HG03354 (cell line): ENCODE data around the gene AHDC1.
A peak's percentile ranks its signal among the peaks of the same experiment; 100 is the strongest.
"Not testable (repeated sequence)": the region's sequence is repeated elsewhere in the genome, so short reads cannot be mapped to it uniquely, and the experiment has no call there.

Experiments used
- ATAC-seq: cut with Tn5 transposase; IDR thresholded peaks from one replicate; pipeline ENCODE4 v1.9.1; 2021; ENCODE audit warnings: mild to moderate bottlenecking; ENCODE audit not compliant: unreplicated experiment, poor library complexity, severe bottlenecking

The AHDC1 gene

DNA sequence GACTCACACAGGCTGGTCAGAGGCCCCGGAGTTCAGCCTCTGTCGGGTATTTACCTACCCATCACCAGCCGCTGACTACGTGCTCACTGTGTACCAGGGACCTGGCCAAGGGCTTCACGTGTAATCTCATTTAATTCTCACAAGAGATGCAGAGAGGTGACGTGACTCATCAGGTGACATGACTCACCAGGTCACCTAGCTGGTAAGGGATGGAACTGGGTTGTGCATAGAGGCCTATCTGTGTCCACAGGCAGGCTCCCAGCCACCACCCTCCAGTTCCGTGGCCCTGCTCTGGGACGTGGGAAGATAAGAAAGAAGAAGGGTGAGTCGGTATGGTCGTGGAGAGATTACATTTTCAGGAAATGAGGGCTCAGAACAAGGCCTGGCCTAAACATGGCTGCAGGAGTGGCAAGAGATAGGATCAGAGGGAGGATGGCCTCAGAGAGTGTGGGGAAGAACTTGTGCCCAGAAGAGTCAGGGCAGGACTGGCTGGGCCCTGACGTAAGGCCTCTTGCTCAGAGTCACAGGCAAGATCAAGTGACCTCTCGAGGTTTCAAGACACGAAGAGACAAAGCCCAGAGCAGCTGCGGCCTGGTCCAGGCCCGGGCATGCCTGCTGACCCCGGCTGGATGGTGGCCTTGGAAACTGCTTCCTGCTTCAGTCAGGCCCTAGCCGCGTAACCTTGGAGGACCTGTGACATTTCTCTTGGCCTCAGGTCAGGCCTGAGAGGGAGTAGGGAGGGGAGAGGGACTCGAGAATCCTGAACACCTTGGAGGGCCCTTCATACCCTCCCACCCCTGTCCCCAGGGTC, 61.3 kb downstream of the AHDC1 start:
- ATAC-seq: no peak

DNA sequence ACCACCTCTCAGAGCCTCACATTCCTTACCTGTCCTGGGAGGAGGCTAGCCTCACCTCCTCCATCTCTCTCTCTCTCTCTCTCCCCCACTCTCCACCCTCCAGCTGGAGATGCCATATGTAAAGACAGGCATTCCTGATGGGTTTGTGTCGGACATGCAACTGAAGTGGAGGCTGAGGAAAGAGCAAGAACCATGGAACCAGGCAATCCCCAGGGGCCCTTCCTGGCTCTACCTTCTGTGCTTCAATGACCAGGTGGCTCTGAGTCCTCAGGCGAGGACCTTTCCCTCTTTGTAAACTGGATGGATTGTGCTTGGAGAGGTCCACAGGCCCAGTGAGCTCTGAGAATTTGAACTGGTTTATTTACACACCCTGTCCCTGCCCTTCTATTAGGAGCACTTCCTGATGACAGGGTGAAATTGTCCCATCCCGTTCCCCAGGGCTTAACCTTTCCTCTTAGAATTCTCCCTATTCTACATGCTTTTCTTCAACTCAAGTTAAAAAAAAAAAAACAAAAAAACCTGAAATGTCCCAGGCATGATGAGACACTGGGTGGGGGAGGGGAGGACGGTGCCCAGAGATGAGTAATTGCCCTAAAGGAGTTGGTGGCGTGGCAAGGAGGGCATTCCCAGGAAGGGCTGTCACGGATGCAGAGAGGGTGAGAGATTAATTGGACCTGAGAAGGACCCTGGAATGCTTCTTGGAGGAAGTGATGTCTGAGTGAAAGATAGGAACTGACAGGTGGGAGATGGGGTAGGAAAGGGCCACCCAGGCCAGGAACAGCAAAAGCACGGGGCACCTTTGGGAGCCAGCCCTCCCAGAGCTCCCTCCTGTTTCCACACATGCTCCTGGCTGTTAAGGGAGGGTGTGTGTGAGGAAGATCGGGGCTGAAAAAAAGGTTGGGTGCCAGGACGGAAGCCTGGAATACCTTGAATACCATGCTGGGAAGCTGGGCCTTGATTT, 63.8 kb downstream of the AHDC1 start:
- no peak for ATAC-seq

DNA sequence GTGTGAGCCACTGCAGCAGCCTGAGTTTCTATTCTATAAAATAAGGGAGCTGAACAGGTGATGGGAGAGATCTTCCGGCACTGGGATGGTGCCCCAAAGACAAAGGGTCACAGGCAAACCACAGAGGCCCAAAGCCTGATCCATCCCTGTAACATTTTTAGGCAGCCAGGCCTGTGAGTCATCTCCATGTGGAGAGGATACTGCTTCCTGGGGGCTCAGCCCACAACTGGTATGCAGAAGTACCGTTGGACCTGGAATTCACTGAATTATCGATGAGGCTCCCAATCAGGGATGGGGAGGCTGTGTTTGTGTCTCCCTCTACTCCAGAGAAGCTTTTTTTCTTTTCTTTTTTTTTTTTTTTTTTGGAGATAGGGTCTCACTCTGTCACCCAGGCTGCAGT, 65.2 kb downstream of the AHDC1 start:
- no peak for ATAC-seq

DNA sequence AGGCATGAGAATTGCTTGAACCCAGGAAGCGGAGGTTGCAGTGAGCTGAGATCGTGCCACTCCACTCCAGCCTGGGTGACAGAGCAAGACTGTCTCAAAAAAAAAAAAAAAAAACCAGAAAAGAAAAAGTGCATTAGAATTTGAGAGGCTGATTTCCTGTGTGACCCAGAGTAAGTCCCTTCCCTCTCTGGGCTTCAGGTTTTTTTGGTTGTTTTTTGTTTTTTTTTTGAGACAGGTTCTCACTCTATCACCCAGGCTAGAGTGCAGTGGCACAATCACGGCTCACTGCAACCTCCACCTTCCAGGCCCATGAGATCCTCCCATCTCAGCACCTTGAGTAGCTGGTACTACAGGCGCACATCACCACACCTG, 65.7 kb downstream of the AHDC1 start:
- not testable (repeated sequence) for ATAC-seq

DNA sequence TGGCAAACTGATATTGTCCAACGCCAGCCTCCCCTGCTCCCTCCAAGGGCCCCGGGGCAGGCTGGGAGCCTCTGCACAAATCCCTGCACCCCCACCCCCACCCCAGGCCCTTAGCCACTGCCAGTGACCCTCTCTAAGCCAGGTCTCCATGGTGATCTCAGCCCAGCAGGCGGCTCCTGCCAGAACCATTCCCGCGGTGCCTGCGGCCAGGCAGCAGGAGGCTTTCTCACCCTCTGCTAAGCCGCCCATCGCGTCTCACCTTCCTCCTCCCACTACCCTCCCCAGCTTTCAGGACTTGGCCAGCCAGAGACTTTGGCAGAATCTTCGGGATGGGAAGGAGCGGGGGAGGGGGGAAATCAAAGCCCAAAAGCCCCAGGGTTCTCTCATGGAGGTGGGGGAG, 67.2 kb downstream of the AHDC1 start:
- no peak for ATAC-seq

DNA sequence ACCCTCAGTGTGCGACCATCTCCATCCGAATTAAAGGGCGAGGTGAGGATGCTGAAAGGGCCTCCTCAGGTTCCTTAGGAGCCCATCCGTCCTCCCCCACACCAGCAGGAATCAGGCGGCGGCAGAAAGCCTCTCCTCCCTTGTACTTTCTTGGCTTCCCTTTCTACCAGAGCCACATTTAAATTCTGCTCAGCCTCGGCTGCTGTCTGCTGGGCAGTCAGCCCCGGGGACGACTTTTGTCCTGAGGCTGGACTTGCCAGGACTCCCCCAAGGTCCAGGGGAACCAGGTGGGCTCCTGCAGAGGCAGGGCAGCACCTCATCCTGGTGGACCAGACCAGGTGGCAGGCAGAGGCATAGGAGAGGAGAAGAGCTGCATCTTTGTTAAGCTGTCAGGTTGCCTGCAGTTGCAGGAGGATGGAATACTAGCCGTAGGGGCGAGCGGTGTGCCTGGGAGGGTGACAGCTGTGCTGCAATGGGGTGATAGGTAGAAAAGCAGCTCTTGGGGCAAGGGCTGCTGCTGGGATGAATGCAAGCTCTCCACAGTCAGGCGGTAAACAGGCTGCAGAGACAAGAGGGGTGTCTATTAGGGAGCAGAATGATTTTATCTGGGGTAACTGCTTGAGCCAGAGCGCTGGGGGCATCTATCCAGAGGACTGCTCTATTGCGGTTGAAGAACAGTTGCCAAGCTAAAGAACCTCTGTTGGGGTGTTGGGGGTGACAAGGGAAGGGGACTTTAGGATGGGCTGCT, 67.8 kb downstream of the AHDC1 start:
- no peak for ATAC-seq

DNA sequence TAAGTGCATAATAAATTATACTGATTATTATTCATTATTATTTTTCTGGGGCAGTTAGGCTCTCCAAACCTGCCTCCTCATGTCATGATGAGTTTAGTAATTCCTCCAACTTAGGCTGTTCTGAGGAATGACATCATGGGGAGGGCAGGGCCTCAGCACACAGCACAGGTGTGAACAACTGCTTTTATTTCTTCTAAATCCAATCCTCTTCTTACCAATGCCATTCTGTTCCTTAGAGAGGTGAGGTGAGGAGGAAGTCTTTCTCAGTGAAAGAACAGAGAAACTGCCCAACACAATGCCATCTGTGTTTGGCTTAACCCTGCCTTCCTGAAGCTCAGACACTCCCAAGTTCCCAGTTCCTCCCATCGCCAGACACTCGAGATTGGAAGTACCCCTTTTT, 68.6 kb downstream of the AHDC1 start:
- ATAC-seq: no peak

DNA sequence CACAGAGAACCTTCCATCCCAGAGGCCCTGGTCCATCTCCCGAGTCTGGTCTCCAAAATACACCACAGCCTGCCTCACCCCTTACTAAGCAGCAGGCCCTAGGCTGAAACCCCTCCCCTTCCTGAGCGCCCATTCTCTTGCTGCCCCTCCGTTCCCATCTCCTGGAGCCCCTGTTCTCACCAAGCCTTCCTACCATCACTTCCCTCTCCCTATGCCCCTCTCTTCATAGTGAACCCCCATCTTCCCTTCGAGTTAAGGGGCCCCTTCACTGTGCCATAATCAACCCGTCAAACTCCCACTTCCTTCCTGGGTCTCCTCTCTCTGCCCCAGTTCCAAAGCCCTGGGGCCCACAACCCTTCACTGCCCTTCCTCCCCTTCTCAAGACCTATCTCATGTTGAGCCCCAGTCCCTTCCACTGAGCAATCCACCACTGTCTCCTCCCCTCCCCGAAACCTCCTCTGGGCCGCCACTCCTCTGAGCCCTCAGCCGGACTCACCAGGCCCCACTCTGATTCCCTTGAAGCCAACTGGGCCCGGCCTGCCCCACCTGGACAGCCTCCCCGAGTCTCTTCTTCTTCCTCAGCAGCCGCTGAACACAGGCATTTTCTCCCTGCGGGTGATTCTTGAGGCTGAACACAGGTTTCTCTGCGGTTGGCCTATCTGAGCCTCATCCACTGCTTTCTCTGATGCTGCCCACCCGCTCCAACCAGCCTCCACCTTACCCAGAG, 71.8 kb downstream of the AHDC1 start:
- ATAC-seq: no peak

DNA sequence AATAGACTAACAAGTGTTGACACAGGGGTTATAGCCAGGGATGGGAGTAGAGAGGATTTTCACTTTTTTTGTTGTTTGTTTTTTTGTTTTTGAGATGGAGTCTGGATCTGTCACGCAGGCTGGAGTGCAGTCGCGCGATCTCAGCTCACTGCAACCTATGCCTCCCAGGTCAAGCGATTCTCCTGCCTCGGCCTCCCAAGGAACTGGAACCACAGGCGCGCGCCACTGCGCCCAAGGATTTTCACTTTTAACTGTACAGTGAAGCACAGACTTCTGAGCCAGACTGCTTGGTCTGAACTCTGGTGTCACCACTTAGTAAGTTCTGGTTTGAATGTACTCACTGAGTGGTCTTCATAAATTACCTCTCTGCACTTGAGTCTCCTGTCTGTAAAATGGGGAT, 73.8 kb downstream of the AHDC1 start:
- ATAC-seq: no peak

DNA sequence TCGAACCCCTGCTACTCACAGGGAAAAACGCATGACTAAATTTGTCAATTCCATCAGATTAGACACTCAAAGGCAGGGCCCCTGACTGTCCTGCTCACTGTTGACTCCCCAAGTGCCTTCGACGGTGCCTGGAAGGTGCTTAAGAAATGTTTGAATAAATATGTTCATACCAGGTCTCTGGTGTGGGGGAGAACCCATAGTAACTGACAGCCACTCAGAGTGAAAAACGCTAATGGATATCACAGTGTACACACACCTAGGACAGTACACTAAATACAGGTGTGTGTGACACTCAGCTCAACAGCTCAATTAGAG, 74.3 kb downstream of the AHDC1 start:
- no peak for ATAC-seq

DNA sequence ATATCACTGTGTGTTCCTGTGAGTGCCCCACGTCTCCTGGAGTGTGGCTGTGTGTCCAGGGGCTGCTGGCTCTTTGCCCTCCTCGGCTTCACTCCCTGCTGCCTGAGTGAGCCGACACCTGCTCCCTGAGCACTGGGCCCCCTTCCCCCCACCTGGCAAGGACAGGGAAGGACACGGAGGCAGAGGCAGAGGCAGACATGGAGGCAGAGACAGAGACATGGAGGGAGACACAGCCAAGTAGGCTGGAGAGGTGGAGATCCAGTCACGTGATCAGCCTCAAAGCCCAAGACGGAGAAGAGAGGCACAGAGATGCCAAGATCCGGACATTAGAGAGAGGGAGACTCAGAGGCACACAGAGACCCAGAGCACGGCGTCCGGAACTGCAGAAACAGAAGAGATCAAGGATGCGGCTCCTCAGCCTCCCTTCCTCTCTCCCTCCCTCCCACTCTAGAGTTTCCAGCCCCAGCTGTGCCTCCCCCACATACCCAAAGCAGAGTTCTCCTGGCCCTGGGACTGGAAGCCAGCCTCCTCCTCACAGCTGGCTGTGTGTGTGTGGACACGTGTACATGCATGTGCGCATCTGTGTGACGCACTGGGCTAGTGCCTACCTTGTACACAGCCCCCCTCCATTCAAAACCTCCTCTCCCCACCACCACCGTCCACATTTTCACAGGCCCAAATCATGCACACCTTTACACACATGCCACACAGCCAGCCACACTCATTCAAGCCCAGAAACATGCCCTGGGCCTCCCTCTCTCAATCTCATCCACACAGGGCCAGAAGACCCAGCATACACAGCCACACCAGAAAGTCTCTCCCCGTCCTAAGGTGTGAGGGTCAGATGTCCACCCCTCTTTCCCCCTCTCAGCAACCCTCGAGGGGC, 74.9 kb downstream of the AHDC1 start:
- ATAC-seq: no peak

DNA sequence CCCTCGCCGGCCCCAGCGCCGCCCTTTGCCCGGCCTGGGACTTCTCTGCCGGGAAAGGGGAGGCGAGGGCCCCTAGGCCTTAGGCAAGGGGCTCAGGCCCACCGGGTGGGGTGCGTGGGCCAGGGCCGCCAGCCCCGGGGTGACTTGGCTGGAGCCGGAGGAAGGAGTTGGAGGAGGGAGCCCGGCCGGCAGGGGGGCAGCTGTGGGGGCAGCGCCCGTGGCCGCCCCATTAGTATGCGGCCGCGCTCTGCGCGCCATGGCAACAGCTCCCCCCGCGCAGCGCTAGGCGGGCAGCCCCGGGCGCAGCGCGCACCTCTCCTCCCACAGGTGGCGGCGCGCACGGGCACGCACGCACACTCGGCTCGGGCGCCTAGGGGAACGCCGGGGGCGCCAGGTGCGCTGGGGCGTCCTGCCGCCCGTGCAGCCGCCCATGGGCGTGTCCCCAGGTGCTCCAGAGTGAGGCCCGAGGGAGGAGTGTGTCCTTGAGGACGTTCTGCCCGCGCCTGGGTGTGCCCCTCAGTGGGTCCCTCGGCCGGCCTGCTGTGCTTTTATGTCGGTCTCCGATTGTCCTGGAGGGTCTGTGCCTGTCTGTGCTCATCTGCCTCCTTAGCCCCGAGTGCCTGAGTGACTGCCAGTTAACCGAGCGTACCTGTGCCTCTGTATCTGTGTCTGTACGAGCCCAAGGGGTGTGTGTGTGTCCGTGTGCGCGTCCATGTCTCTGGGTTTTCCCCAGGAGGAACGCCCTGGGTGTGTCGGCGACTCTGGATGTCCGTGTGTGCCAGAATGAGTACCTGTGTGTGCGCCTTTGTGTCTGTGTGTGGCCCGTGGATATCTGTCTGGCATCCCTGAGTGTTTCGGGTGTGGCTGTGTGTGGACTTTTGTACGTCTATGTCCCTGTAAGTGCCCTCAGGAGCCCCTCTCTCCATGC, 75.8 kb downstream of the AHDC1 start:
- peak; percentile 47 for ATAC-seq

DNA sequence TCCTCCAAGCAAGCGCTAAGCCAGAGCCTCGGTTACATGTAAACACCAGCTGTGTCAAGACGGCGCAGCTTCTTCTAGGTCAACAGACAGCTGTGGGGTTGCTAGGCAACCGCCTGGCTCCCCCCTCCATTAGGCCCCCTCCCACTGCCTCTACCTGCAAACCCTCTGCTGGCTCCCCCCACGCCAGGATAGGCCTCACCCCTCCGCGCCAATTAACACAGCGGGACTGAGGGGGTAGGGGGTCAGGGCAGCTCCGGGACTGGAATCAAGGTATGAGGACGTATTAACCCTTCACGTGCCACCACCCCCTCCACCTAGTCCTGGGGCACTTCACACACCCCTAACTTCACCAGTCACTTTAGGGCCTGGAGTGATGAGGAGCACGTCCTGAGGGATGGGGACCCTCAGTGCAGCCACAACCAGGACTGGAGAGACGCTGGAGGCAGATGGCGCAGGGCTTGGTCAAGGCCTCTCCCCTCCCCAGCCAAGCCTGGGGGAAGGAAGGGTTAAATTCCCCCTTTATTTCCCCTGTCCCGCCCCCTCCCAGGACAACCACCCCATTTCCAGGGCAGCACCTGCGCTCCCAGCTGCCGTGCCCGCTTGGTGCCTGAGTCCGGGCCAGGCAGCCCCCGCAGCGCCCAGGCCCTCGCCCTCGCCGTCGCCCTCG, 76.6 kb downstream of the AHDC1 start:
- peak; percentile 44 for ATAC-seq

DNA sequence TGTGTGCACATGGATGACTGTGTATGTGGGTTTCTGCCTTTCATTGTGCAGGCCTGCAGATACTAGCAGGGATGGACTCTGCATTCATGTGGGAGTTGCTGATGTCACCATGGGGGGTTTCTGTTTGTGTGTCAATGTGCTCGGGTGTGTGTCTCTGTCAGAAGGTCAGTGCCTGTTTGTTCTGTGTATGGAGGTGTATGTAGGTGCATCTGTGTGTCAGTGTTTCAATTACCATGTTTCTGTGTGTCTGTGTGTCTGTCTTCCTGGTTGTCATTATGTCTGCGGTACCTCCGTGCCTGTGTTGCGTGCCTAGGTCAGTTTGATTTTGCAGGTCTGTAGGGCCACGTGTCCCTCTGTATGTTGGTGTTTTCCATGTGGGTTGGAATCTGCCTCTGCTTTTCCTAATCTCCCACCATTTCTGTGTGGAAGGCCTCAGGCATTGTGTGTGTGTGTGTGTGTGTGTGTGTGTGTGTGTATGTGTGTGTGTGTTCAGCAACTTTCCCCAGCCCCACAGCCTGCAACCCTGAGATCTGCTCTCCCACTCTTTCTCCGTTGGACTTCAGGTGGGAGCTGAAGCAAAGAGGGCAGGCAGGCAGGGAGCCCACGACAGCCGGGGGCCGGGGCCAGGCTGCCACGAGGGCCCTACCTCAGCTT, 77.2 kb downstream of the AHDC1 start:
- no peak for ATAC-seq

DNA sequence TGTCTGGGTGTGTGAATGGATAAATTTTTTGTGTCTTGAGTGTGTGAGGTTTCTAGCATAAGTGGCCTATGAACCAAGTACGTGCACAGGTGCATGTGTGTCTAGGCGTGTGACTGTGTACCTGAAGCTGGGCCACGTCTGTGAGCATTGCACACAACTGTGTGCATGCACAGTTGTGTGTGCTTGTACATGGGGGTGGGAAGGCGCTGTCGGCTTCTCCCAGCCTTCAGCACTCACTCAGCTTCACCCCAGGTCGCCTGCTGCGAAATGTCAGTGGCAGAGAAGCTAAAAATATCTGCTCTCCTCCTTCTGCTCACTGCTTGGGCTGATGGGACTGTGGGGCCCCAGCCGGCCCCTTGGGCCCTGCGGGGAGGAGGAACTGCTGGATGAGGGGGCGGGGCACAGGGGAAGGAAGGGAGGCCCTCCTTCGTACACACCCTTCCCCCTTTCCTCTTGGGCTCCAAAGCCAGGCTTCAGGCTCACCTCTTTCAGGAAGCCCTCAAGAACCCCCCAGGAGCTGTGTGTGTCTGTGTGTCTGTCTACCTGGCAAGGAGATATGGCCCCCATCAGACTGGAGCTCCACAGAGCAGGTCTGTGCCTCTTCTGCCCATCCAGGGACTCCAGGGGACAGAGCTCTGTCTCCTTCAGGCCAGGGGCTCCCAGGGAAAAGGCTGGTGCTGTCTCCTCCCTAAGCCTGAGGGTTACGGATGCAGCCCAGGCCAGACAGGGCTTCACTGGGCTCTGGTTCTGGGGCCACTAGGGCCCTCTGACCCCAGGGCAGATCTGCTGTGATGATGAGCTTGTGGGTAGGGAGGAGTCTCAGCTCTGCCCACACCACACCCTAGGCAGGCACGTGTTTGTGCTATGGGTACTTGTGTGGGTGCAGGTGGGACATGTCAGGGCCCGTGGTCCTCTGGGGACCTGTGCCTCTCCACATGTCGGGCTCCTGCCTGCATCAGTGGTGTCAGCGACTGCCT, 78.4 kb downstream of the AHDC1 start:
- ATAC-seq: peak; percentile 50
